Keratinocyte (primary cell): ENCODE results near the gene KLHL29. TPM values are rescaled to one million over a fixed set of nuclear protein-coding genes. Genes with fewer than 3 reads are reported as not detected.

Experiments
- DNase-seq: peaks from one replicate; pipeline ENCODE4 v3.0.0-alpha.2; 2011; ENCODE audit warnings: low read depth, missing footprints, low spot score
- FAIRE-seq: peaks from 2 replicates; lab custom pipeline; 2011; peaks lifted over from hg19 to GRCh38; lab: Jason Lieb, UNC
- H2AFZ ChIP-seq: 2 replicates; pipeline ENCODE4 v1.6.0; 2012; ENCODE audit warnings: low read length, control low read depth, inconsistent platforms; ENCODE audit not compliant: control insufficient read depth
- H3K27ac ChIP-seq: 2 replicates; pipeline ENCODE4 v1.5.1; 2011; ENCODE audit warnings: low read length; ENCODE audit not compliant: control insufficient read depth, insufficient read depth
- H3K27me3 ChIP-seq: 3 replicates; pipeline ENCODE4 v1.6.0; 2011; ENCODE audit warnings: low read length; ENCODE audit not compliant: control insufficient read depth, insufficient read depth; ENCODE audit errors: extremely low read depth
- H3K36me3 ChIP-seq, 2 experiments: 2 replicates in 1 of 2; 3 replicates in 1 of 2; pipeline ENCODE4 v1.5.1; 2011; ENCODE audit warnings: low read length in 2 of 2, mild to moderate bottlenecking in 1 of 2; ENCODE audit not compliant: control insufficient read depth in 2 of 2, insufficient read depth in 2 of 2; ENCODE audit errors: extremely low read depth in 1 of 2
- H3K4me1 ChIP-seq: 3 replicates; pipeline ENCODE4 v1.5.1; 2011; ENCODE audit warnings: low read length; ENCODE audit not compliant: control insufficient read depth, insufficient read depth; ENCODE audit errors: extremely low read depth
- H3K4me2 ChIP-seq: 3 replicates; pipeline ENCODE4 v1.6.0; 2011; ENCODE audit warnings: low read depth, low read length; ENCODE audit not compliant: control insufficient read depth, insufficient read depth; ENCODE audit errors: extremely low read depth
- H3K4me3 ChIP-seq, 3 experiments: fragments of 200-600 bp in 1 of 3; sonication (generic) in 1 of 3; 2 replicates in 2 of 3; 3 replicates in 1 of 3; pipeline ENCODE4 v1.5.1; 2011 to 2016; ENCODE audit warnings: low read length in 3 of 3, mild to moderate bottlenecking in 3 of 3, control low read depth in 2 of 3, inconsistent platforms in 1 of 3, low read depth in 1 of 3, mixed read lengths in 1 of 3, mixed run types in 1 of 3, moderate library complexity in 1 of 3; ENCODE audit not compliant: control insufficient read depth in 2 of 3, insufficient read depth in 2 of 3; ENCODE audit errors: extremely low read depth in 1 of 3
- H3K79me2 ChIP-seq: 2 replicates; pipeline ENCODE4 v1.6.0; 2012; ENCODE audit warnings: low read length; ENCODE audit not compliant: control insufficient read depth, insufficient read depth
- H3K9ac ChIP-seq: 3 replicates; pipeline ENCODE4 v1.6.0; 2011; ENCODE audit warnings: low read length; ENCODE audit not compliant: control insufficient read depth, insufficient read depth; ENCODE audit errors: extremely low read depth
- H3K9me1 ChIP-seq: 3 replicates; pipeline ENCODE4 v1.6.0; 2011; ENCODE audit warnings: low read length; ENCODE audit not compliant: control insufficient read depth, insufficient read depth; ENCODE audit errors: extremely low read depth
- H3K9me3 ChIP-seq: 2 replicates; pipeline ENCODE4 v1.5.1; 2012; ENCODE audit warnings: low read depth, low read length; ENCODE audit not compliant: control insufficient read depth
- H4K20me1 ChIP-seq: 3 replicates; pipeline ENCODE4 v1.6.0; 2011; ENCODE audit warnings: low read length; ENCODE audit not compliant: control insufficient read depth, insufficient read depth; ENCODE audit errors: extremely low read depth
- EZH2 ChIP-seq: IDR thresholded peaks from one replicate; pipeline ENCODE4 v1.6.1; 2012; ENCODE audit warnings: inconsistent platforms, mild to moderate bottlenecking, low read length, moderate library complexity
- dilution Hi-C: fragments of 300-500 bp; cut with MboI; formaldehyde crosslinking; loops from one replicate; pipeline ENCODE4 v1.7.0; 2020; ENCODE audit warnings: low sequenced_read_pairs; ENCODE audit not compliant: extremely low pct_ligation_motif_present
- polyA plus RNA-seq, 5 experiments: library from polyadenylated mRNA; depleted of rRNA in 3 of 5; stranded (reverse) in 3 of 5; stranded (forward) in 1 of 5; unstranded in 1 of 5; fragments of >200 nt; gene quantifications; 1 replicate in 1 of 5; 2 replicates in 3 of 5; 3 replicates in 1 of 5; pipeline versions ENCODE4 v1.2.1 to v1.2.3, GENCODE V29; 2011 to 2012; ENCODE audit warnings: missing spikeins in 2 of 5, low read depth in 1 of 5, low replicate concordance in 1 of 5
- TF ChIP-seq, protein P1 (sequence below), 3 experiments: IDR thresholded peaks in 1 of 3; conservative IDR thresholded peaks in 1 of 3; optimal IDR thresholded peaks in 1 of 3; 2 replicates in 2 of 3; 3 replicates in 1 of 3; pipeline versions ENCODE3 to v1.5.1; 2011; ENCODE audit warnings: low read length in 3 of 3, mild to moderate bottlenecking in 3 of 3, moderate library complexity in 2 of 3, control low read depth in 1 of 3, inconsistent platforms in 1 of 3; ENCODE audit not compliant: insufficient read depth in 2 of 3; ENCODE audit errors: extremely low read depth in 1 of 3

KLHL29 gene
- polyA plus RNA-seq, 1 donor (not counting 4 experiments of a cell fraction or from before 2014, with no cell fraction given), result 4.7 TPM

DNA sequence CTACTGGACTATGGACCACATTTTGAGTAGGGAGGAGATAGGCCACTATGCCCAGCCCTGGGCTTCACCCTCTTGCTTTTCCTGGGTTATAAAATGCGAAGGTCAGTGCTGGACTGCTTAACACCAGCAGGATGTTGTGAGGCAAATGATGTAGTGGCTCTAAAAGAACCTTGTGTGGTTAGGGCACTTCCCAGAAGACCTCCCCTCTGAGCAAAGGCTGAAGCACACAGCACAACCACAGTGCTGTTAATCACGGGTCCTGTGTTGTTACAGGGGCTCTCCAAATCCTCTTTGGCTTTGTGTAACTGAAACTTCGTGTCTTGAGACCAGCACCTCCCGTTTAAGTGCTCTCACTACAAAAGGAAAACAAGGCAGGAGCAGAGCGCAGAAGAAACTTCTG is 166.9 kb downstream of the KLHL29 start:
- Histone ChIP-seq H2AFZ (no peak overlapping the region), H3K27ac (no peak overlapping the region), H3K4me3 (no peak overlapping the region), H3K9ac (no peak overlapping the region), H3K9me3 (no peaks in the 10 kb centered on the region), H3K79me2 (no peaks in the 10 kb centered on the region), H3K4me2 (no peak overlapping the region), H3K27me3 (no peaks in the 10 kb centered on the region), H3K36me3 (no peaks in the 10 kb centered on the region), H4K20me1 (peaks cover 5% of the 10 kb centered on the region), H3K9me1 (no peaks in the 10 kb centered on the region), H3K4me1 (peaks cover 4% of the 10 kb centered on the region)
- FAIRE-seq (no peak), DNase-seq (no peak)
- TF ChIP-seq, protein P1, sequence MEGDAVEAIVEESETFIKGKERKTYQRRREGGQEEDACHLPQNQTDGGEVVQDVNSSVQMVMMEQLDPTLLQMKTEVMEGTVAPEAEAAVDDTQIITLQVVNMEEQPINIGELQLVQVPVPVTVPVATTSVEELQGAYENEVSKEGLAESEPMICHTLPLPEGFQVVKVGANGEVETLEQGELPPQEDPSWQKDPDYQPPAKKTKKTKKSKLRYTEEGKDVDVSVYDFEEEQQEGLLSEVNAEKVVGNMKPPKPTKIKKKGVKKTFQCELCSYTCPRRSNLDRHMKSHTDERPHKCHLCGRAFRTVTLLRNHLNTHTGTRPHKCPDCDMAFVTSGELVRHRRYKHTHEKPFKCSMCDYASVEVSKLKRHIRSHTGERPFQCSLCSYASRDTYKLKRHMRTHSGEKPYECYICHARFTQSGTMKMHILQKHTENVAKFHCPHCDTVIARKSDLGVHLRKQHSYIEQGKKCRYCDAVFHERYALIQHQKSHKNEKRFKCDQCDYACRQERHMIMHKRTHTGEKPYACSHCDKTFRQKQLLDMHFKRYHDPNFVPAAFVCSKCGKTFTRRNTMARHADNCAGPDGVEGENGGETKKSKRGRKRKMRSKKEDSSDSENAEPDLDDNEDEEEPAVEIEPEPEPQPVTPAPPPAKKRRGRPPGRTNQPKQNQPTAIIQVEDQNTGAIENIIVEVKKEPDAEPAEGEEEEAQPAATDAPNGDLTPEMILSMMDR (optimal IDR thresholded peaks at IDR 0.05 in 1 of 3, IDR thresholded peaks at IDR 0.05 in 1 of 3, conservative IDR thresholded peaks at IDR 0.05 in 1 of 3; ENCODE audit: extremely low read depth in 1 of 3, insufficient read depth in 2 of 3, low read length in 3 of 3), result no peak
- no peak for TF ChIP-seq EZH2
- dilution Hi-C loops, result no loop called here

DNA sequence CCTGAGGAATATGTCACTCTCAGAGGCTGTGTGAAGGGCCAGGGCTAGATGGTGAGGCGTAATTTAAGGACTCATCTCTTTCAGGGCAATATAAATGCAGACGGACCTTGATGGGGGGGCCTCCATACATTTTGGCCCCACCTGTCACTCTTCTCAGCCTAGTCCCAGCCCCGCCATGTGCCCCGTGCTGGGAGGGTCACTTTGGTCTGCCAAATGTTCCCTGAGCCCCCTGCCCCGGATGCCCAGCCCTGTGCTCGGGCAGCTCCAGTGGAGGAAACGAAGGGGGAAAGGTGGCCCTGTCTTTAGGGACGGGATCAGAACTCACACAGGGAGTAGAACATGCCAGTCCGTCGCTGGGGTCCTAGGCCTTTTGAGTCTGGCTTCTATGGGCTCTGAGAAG is 168.6 kb downstream of the KLHL29 start:
- Histone ChIP-seq H3K4me2 (no peak overlapping the region), H3K79me2 (no peaks in the 10 kb centered on the region), H3K9ac (no peak overlapping the region), H3K4me1 (peaks cover 4% of the 10 kb centered on the region), H3K9me1 (no peaks in the 10 kb centered on the region), H3K4me3 (no peak overlapping the region), H3K9me3 (no peaks in the 10 kb centered on the region), H2AFZ (no peak overlapping the region), H3K36me3 (peaks cover 0 to 1% of the 10 kb centered on the region in 2 experiments), H3K27ac (no peak overlapping the region), H3K27me3 (no peaks in the 10 kb centered on the region), H4K20me1 (no peaks in the 10 kb centered on the region)
- DNase-seq (no peak), FAIRE-seq (no peak)
- no peak for TF ChIP-seq EZH2
- TF ChIP-seq, protein P1 (optimal IDR thresholded peaks at IDR 0.05 in 1 of 3, IDR thresholded peaks at IDR 0.05 in 1 of 3, conservative IDR thresholded peaks at IDR 0.05 in 1 of 3; ENCODE audit: extremely low read depth in 1 of 3, insufficient read depth in 2 of 3, low read length in 3 of 3), result no peak
- dilution Hi-C loops, result no loop called here
